CD8-positive, alpha-beta memory T cell (primary cell): ENCODE results near the gene DNAI2. TPM values are rescaled to one million over a fixed set of nuclear protein-coding genes. Genes with fewer than 3 reads are reported as not detected.

Experiments used
- CTCF ChIA-PET: fragments of 350-600 bp; sonication (Branson Sonifier 250); formaldehyde crosslinking; loops from one replicate; lab custom pipeline; 2021; ENCODE audit warnings: antibody characterized with exemption; lab: Charles Lee
- POLR2A ChIA-PET: fragments of 350-600 bp; sonication (Branson Sonifier 250); formaldehyde crosslinking; loops from one replicate; lab custom pipeline; 2021; ENCODE audit warnings: antibody characterized with exemption; lab: Charles Lee
- DNase-seq, 5 donors: peaks; one replicate each; pipeline versions ENCODE4 v3.0.0 to v3.0.0-alpha.2; 2020 to 2022; ENCODE audit warnings: mixed read lengths in 1 of 5
- H3K27ac ChIP-seq: one replicate; pipeline ENCODE4 v1.7.0; 2013; ENCODE audit warnings: low read depth, mild to moderate bottlenecking, low read length, moderate library complexity
- H3K27me3 ChIP-seq: 2 replicates; pipeline ENCODE4 v1.7.0; 2013; ENCODE audit warnings: low read length, mild to moderate bottlenecking; ENCODE audit not compliant: insufficient read depth, poor library complexity, severe bottlenecking
- H3K36me3 ChIP-seq: 2 replicates; pipeline ENCODE4 v1.7.0; 2013; ENCODE audit warnings: mild to moderate bottlenecking, low read length, moderate library complexity; ENCODE audit not compliant: insufficient read depth
- H3K4me1 ChIP-seq: 2 replicates; pipeline ENCODE4 v1.7.0; 2013; ENCODE audit warnings: mild to moderate bottlenecking, low read length, moderate library complexity; ENCODE audit not compliant: insufficient read depth
- H3K4me3 ChIP-seq: 2 replicates; pipeline ENCODE4 v1.7.0; 2013; ENCODE audit warnings: mild to moderate bottlenecking, low read length
- H3K9me3 ChIP-seq: 2 replicates; pipeline ENCODE4 v1.7.0; 2013; ENCODE audit warnings: mild to moderate bottlenecking, low read length
- H3K27ac Mint-ChIP-seq, 8 donors: one replicate each; pipeline ENCODE4 v1.8.0; 2020 to 2021; ENCODE audit warnings: mixed read lengths in 8 of 8, mild to moderate bottlenecking in 6 of 8, inconsistent platforms in 3 of 8, moderate library complexity in 3 of 8
- H3K27me3 Mint-ChIP-seq, 2 donors: one replicate each; pipeline ENCODE4 v1.8.0; 2020 to 2021; ENCODE audit warnings: mixed read lengths in 2 of 2, mild to moderate bottlenecking in 1 of 2, moderate library complexity in 1 of 2
- H3K36me3 Mint-ChIP-seq, 3 donors: one replicate each; pipeline ENCODE4 v1.8.0; 2020 to 2021; ENCODE audit warnings: mixed read lengths in 3 of 3, inconsistent platforms in 1 of 3, mild to moderate bottlenecking in 1 of 3
- H3K4me1 Mint-ChIP-seq, 3 donors: one replicate each; pipeline ENCODE4 v1.8.0; 2020 to 2021; ENCODE audit warnings: mixed read lengths in 3 of 3, inconsistent platforms in 1 of 3, mild to moderate bottlenecking in 1 of 3
- H3K4me3 Mint-ChIP-seq, 7 donors: one replicate each; pipeline ENCODE4 v1.8.0; 2020 to 2021; ENCODE audit warnings: mixed read lengths in 7 of 7, mild to moderate bottlenecking in 6 of 7, moderate library complexity in 4 of 7, inconsistent platforms in 2 of 7
- H3K9me3 Mint-ChIP-seq, 5 donors: one replicate each; pipeline ENCODE4 v1.8.0; 2020 to 2022; ENCODE audit warnings: mixed read lengths in 5 of 5, mild to moderate bottlenecking in 3 of 5, moderate library complexity in 2 of 5, inconsistent platforms in 1 of 5
- polyA plus RNA-seq: library from polyadenylated mRNA; unstranded; fragments of 300-500 nt; fragmentation: Illumina TruSeq; gene quantifications from one replicate; pipeline ENCODE4 v1.2.3, GENCODE V29; 2021
- total RNA-seq, 2 experiments: library from RNA; stranded (reverse); gene quantifications; one replicate each; pipeline ENCODE4 v1.2.3, GENCODE V29; 2021

DNAI2 gene
- total and polyA plus RNA-seq, 3 experiments from 2014 or later = 0.35 to 0.60 (median 0.37) TPM

DNA sequence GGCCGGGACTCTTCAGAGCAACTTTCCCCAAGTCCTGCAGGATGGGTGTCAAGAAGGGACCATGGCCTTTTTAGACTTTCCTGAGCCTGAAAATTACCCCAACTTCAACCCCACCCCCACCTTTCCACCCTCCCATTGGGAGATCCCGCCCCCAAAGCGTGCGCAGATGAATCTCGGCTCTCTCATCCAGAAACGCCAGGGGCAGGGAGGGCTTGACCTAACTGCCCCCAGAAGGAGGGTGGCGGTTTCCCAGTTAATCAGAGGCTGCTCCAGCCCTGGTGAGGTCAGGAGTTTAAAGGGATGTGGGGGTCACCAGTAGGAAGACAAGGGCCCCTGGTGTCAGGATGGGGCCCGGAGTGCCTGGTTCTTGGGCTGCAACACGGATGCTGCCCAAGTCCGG, 52.5 kb downstream of the DNAI2 start:
- no peaks in the 10 kb centered on the region for H3K9me3 Mint-ChIP-seq
- ChIA-PET CTCF (no interaction called here), POLR2A (no interaction called here)
- H3K36me3 Mint-ChIP-seq = no peaks in the 10 kb centered on the region
- no peaks in the 10 kb centered on the region for H3K36me3 ChIP-seq
- peaks cover 24% of the 10 kb centered on the region for H3K4me1 ChIP-seq
- H3K4me3 Mint-ChIP-seq = peak overlapping the region; percentile 27 to 86 (median 64)
- H3K27me3 Mint-ChIP-seq = peaks cover 0 to 4% of the 10 kb centered on the region in 2 donors
- peak overlapping the region; percentile 3 for H3K4me3 ChIP-seq
- H3K27me3 ChIP-seq = no peaks in the 10 kb centered on the region
- peak overlapping the region in 2 of 8 donors; percentile 32 to 78 for H3K27ac Mint-ChIP-seq
- H3K4me1 Mint-ChIP-seq = peaks cover 22 to 41% (median 22%) of the 10 kb centered on the region in 3 donors
- no peaks in the 10 kb centered on the region for H3K9me3 ChIP-seq
- no peak overlapping the region for H3K27ac ChIP-seq
- DNase-seq = no peak

DNA sequence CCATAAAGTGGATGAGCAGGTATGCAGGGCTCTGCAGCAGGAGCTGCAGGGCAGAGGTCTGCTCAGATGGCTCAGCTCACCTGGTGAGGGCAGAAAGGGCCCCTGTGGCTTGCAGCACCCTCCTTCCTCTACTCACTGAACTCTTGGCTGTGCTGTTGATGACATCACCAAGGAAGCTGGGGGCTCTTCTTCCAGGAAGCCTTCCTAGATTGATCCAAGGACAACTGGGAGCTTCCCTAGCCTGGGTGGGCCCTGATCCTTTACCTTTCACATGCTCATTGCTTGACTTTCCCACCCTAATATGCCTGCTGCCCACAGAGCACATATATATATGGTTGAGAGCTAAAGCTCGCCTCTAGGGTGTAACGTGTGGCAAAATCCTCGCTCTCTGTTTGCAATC, 54.5 kb downstream of the DNAI2 start:
- H3K4me3 ChIP-seq = no peak overlapping the region
- Mint-ChIP-seq H3K4me1 (peaks cover 22 to 41% (median 22%) of the 10 kb centered on the region in 3 donors), H3K27ac (peak overlapping the region in 1 of 8 donors; percentile 47), H3K9me3 (no peaks in the 10 kb centered on the region), H3K4me3 (peak overlapping the region in 3 of 7 donors; percentile 23 to 66 (median 46)), H3K36me3 (no peaks in the 10 kb centered on the region), H3K27me3 (peaks cover 0 to 4% of the 10 kb centered on the region in 2 donors)
- no peaks in the 10 kb centered on the region for H3K36me3 ChIP-seq
- ChIA-PET CTCF (interaction anchor here (0.7 kb wide), 1 partner anchor 44 kb away, joined by 3 read pairs; no protein-coding TSS in a partner anchor), POLR2A (no interaction called here)
- DNase-seq = no peak
- H3K9me3 ChIP-seq = no peaks in the 10 kb centered on the region
- no peaks in the 10 kb centered on the region for H3K27me3 ChIP-seq
- peaks cover 24% of the 10 kb centered on the region for H3K4me1 ChIP-seq
- H3K27ac ChIP-seq = no peak overlapping the region

GRCh38 chr17:74329378-74329777, 55.3 kb downstream of the DNAI2 start:
- ChIA-PET POLR2A (interaction anchor here (0.6 kb wide), 1 partner anchor 26 kb away, joined by 3 read pairs; no protein-coding TSS in a partner anchor), CTCF (interaction anchor here (0.7 kb wide), 1 partner anchor 45 kb away, joined by 3 read pairs; no protein-coding TSS in a partner anchor)

GRCh38 chr17:74330446-74330845, 56.4 kb downstream of the DNAI2 start:
- ChIA-PET POLR2A (interaction anchor here (0.6 kb wide), 1 partner anchor 17 kb away, joined by 3 read pairs; no protein-coding TSS in a partner anchor), CTCF (no interaction called here)
- peaks cover 20 to 40% (median 22%) of the 10 kb centered on the region in 3 donors for H3K4me1 Mint-ChIP-seq
- peaks cover 24% of the 10 kb centered on the region for H3K4me1 ChIP-seq
- no peak overlapping the region for H3K4me3 Mint-ChIP-seq
- DNase-seq = no peak
- no peaks in the 10 kb centered on the region for H3K36me3 Mint-ChIP-seq
- H3K27ac Mint-ChIP-seq = peak overlapping the region in 1 of 8 donors; percentile 52
- H3K27me3 Mint-ChIP-seq = peaks cover 0 to 4% of the 10 kb centered on the region in 2 donors
- H3K27ac ChIP-seq = no peak overlapping the region
- H3K27me3 ChIP-seq = no peaks in the 10 kb centered on the region
- H3K4me3 ChIP-seq = no peak overlapping the region
- H3K9me3 Mint-ChIP-seq = no peaks in the 10 kb centered on the region
- no peaks in the 10 kb centered on the region for H3K9me3 ChIP-seq
- no peaks in the 10 kb centered on the region for H3K36me3 ChIP-seq

More at GRCh38 chr17:74329378-74329777, 55.3 kb downstream of the DNAI2 start:
- no peak for DNase-seq
- Mint-ChIP-seq H3K9me3 (no peaks in the 10 kb centered on the region), H3K4me1 (peaks cover 21 to 38% (median 22%) of the 10 kb centered on the region in 3 donors), H3K27ac (peak overlapping the region in 4 of 8 donors; percentile 1 to 75 (median 66)), H3K27me3 (peaks cover 0 to 4% of the 10 kb centered on the region in 2 donors), H3K36me3 (no peaks in the 10 kb centered on the region), H3K4me3 (peak overlapping the region in 3 of 7 donors; percentile 2 to 54 (median 5))
- Histone ChIP-seq H3K4me1 (peaks cover 24% of the 10 kb centered on the region), H3K36me3 (no peaks in the 10 kb centered on the region), H3K27me3 (no peaks in the 10 kb centered on the region), H3K4me3 (no peak overlapping the region), H3K27ac (no peak overlapping the region), H3K9me3 (no peaks in the 10 kb centered on the region)

- Mint-ChIP-seq H3K4me3 (no peak overlapping the region), H3K27ac (no peak overlapping the region), H3K4me1 (peaks cover 14 to 29% (median 14%) of the 10 kb centered on the region in 3 donors), H3K9me3 (no peaks in the 10 kb centered on the region), H3K27me3 (peaks cover 0 to 4% of the 10 kb centered on the region in 2 donors), H3K36me3 (no peaks in the 10 kb centered on the region)
- CTCF ChIA-PET = interaction anchor here (1.0 kb wide), 1 partner anchor 24 kb away, joined by 3 read pairs; no protein-coding TSS in a partner anchor
- Histone ChIP-seq H3K4me1 (peaks cover 14% of the 10 kb centered on the region), H3K27ac (no peak overlapping the region), H3K4me3 (no peak overlapping the region), H3K36me3 (no peaks in the 10 kb centered on the region), H3K27me3 (no peaks in the 10 kb centered on the region), H3K9me3 (no peaks in the 10 kb centered on the region)
- POLR2A ChIA-PET = no interaction called here
- DNase-seq = no peak
Measured at GRCh38 chr17:74332017-74332650, 58.1 kb downstream of the DNAI2 start.

- Histone ChIP-seq H3K9me3 (no peaks in the 10 kb centered on the region), H3K4me3 (no peak overlapping the region), H3K36me3 (no peaks in the 10 kb centered on the region), H3K4me1 (peaks cover 14% of the 10 kb centered on the region), H3K27ac (no peak overlapping the region), H3K27me3 (no peaks in the 10 kb centered on the region)
- peaks cover 13 to 26% (median 14%) of the 10 kb centered on the region in 3 donors for H3K4me1 Mint-ChIP-seq
- H3K36me3 Mint-ChIP-seq = no peaks in the 10 kb centered on the region
- no peak overlapping the region for H3K4me3 Mint-ChIP-seq
- no peaks in the 10 kb centered on the region for H3K9me3 Mint-ChIP-seq
- ChIA-PET POLR2A (no interaction called here), CTCF (interaction anchor here (0.7 kb wide), 1 partner anchor 9 kb away, joined by 3 read pairs; no protein-coding TSS in a partner anchor)
- no peak overlapping the region for H3K27ac Mint-ChIP-seq
- H3K27me3 Mint-ChIP-seq = peaks cover 0 to 4% of the 10 kb centered on the region in 2 donors
- no peak for DNase-seq
Measured at GRCh38 chr17:74332763-74333283, 58.8 kb downstream of the DNAI2 start.

- peak overlapping the region in 1 of 8 donors; percentile 29 for H3K27ac Mint-ChIP-seq
Measured at GRCh38 chr17:74334393-74335039, 60.5 kb downstream of the DNAI2 start.

More at GRCh38 chr17:74334393-74335039, 60.5 kb downstream of the DNAI2 start:
- ChIA-PET POLR2A (no interaction called here), CTCF (interaction anchor here (0.7 to 1.2 kb wide), 2 partner anchors 15 to 39 kb away, joined by 3 read pairs; no protein-coding TSS in a partner anchor)
- no peak for DNase-seq
- Histone ChIP-seq H3K4me3 (no peak overlapping the region), H3K27me3 (no peaks in the 10 kb centered on the region), H3K36me3 (no peaks in the 10 kb centered on the region), H3K27ac (no peak overlapping the region), H3K4me1 (peaks cover 6% of the 10 kb centered on the region), H3K9me3 (no peaks in the 10 kb centered on the region)
- Mint-ChIP-seq H3K9me3 (no peaks in the 10 kb centered on the region), H3K27me3 (no peaks in the 10 kb centered on the region), H3K4me1 (peaks cover 2 to 14% (median 3%) of the 10 kb centered on the region in 3 donors), H3K4me3 (no peak overlapping the region), H3K36me3 (no peaks in the 10 kb centered on the region)
